Subcutaneous adipose tissue (tissue), 4 donors: ENCODE results near the gene GCNT2. TPM values are rescaled to one million over a fixed set of nuclear protein-coding genes. Genes with fewer than 3 reads are reported as not detected.

Experiments
- total RNA-seq, 4 donors: library from RNA; depleted of rRNA; stranded (reverse); fragments of >200 nt; gene quantifications; one replicate each; pipeline ENCODE4 v1.1.0, GENCODE V29; 2016
- TF ChIP-seq, protein P1 (sequence below): fragments of 450-650 bp; IDR thresholded peaks from one replicate; pipeline ENCODE4 v1.5.1; 2016; ENCODE audit warnings: low read depth, mild to moderate bottlenecking, control low read depth, antibody characterized with exemption, moderate library complexity

Gene GCNT2
- total RNA-seq, 4 donors from 2014 or later = 0.57 to 8.5 (median 5.6) TPM

DNA sequence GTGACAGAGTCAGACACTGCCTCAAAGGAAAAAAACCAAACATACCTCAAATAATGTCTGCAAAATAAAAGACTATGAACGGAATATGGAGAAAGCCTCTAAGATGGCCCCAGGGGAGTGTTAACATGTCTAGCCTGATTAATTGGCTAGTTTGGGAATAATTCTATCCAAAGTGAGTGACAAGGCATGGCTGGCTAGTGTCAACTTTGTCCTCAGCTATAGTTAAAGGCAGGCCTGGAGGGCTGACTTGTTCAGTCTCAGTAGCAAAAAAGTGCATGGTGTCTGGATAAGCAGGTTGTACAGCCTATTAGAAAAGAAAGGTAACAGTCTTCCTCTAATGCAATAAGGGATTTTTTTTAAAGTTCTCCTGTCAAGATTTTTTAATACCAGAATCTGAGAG lies 32.7 kb downstream of the GCNT2 start:
- TF ChIP-seq, protein P1, sequence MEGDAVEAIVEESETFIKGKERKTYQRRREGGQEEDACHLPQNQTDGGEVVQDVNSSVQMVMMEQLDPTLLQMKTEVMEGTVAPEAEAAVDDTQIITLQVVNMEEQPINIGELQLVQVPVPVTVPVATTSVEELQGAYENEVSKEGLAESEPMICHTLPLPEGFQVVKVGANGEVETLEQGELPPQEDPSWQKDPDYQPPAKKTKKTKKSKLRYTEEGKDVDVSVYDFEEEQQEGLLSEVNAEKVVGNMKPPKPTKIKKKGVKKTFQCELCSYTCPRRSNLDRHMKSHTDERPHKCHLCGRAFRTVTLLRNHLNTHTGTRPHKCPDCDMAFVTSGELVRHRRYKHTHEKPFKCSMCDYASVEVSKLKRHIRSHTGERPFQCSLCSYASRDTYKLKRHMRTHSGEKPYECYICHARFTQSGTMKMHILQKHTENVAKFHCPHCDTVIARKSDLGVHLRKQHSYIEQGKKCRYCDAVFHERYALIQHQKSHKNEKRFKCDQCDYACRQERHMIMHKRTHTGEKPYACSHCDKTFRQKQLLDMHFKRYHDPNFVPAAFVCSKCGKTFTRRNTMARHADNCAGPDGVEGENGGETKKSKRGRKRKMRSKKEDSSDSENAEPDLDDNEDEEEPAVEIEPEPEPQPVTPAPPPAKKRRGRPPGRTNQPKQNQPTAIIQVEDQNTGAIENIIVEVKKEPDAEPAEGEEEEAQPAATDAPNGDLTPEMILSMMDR = no peak

DNA sequence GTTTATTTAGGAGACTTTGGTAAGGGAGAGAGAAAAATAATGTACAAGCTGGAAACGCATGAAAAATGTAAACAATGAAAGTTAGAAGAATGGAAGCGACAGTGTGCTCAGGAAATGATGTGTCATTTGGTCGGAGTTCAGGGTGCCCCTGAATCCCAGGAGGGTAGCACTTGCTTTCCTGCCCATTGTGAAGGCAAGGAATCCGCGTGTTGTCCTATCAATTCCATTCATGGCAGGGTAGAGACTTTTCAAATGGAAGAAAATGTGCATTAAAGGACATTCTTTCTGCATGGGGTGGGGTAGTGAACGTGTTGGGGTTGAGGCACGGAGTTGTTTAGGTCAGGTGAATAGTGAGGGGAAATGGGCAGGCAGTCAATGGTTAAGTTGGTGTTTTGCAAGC lies 33.7 kb downstream of the GCNT2 start:
- TF ChIP-seq, protein P1 = no peak

DNA sequence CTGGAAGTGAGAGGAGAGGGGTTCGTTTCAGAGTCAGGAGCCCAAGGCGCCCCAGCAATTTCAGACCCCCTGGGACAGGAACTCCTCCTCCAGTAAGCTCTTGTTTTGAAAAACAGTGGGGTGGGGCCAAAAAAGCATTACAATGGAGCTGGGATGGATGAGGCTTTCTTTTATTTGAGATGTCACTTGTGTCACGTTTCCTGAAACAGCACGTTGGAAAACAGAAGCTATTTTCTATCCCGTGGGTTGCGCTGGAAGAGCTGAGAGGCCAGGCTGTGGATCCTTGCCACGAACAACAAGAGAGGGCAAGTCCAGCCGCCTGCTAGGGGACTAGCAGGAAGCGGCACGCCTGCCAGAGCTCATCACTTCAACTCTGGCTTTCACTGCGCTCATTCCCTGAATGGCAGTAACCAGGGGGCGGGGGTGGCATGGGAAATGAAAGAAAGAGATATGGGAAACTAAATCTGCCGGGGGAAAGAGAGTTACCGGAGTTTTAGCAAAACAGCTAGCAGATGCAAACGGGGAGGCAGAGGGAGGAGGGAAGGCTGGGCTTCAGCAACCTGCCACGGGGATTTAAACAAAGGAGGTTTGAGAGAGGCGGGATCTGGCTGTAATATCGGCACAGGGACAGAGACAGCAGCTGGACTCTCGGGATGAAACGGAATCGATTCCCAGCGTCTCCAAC lies 34.6 kb downstream of the GCNT2 start:
- TF ChIP-seq, protein P1 = no peak

DNA sequence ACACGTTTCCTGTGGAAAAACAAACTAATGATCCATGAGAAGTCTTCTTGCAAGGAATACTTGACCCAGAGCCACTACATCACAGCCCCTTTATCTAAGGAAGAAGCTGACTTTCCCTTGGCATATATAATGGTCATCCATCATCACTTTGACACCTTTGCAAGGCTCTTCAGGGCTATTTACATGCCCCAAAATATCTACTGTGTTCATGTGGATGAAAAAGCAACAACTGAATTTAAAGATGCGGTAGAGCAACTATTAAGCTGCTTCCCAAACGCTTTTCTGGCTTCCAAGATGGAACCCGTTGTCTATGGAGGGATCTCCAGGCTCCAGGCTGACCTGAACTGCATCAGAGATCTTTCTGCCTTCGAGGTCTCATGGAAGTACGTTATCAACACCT lies 35.4 kb downstream of the GCNT2 start:
- TF ChIP-seq, protein P1 = no peak

DNA sequence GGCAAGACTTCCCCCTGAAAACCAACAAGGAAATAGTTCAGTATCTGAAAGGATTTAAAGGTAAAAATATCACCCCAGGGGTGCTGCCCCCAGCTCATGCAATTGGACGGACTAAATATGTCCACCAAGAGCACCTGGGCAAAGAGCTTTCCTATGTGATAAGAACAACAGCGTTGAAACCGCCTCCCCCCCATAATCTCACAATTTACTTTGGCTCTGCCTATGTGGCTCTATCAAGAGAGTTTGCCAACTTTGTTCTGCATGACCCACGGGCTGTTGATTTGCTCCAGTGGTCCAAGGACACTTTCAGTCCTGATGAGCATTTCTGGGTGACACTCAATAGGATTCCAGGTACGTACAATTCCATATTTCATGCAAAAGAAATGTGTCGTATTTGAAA lies 35.8 kb downstream of the GCNT2 start:
- TF ChIP-seq, protein P1 = no peak

DNA sequence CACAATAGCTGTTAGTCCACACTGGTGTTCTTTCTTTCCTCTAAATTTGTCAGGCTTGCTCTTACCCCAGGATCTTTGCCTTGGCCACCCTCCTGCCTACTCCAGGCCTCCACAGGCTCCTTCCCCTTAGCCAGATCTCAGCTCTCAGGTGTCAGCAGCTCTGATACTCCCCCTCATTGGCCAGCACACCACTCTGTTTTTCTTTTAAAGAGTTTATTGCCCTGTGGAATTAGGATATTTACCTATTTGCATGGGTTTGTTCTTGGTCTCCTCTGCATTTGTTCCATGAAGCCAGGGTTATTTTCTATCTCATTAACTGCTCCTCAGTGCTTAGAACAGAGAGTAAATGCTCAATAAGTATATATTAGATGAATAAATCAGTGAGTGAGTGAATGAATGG lies 36.8 kb downstream of the GCNT2 start:
- TF ChIP-seq, protein P1 = no peak

DNA sequence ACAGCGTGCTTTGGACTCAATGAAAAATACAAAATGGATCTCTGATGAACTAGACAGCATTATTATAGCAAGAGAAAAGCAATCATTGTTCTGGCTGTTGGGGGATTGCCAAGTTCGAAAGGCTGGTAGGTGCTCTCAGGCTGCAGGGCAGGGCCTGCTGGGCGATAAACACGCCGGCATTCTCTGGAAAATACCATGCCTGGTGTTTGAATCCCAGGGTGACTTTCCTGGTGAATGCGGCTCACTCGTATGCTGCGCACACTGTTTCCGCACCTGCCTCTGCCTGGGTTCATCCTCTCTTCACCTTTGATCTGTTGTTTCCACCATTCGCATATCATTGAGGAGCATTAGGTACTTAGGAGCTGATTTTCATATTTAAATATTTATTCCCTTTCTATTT lies 37.4 kb downstream of the GCNT2 start:
- TF ChIP-seq, protein P1 = no peak
